NCI-H2107 (cell line): ENCODE data around the gene TRIM40.
"Not testable (repeated sequence)": the region's sequence is repeated elsewhere in the genome, so short reads cannot be mapped to it uniquely, and the experiment has no call there.

Experiments used
- DNase-seq: peaks from one replicate; lab custom pipeline; 2025; lab: John Stamatoyannopoulos, UW

TRIM40 gene

GRCh38 chr6:30163918-30164654, 28.1 kb downstream of the TRIM40 start:
- DNase-seq: no peak

- DNase-seq: no peak
These were observed 28.8 kb downstream of the TRIM40 start for GRCh38 chr6:30164714-30165113.

GRCh38 chr6:30165238-30165637, 29.3 kb downstream of the TRIM40 start:
- not testable (repeated sequence) for DNase-seq

- no peak for DNase-seq
These were observed 31.2 kb downstream of the TRIM40 start for GRCh38 chr6:30167101-30167500.

GRCh38 chr6:30168741-30169140, 32.8 kb downstream of the TRIM40 start:
- DNase-seq: no peak

GRCh38 chr6:30169658-30170614, 34.0 kb downstream of the TRIM40 start:
- no peak for DNase-seq

- DNase-seq: no peak
These were observed 35.9 kb downstream of the TRIM40 start for GRCh38 chr6:30171677-30172471.

- DNase-seq: no peak
These were observed 36.7 kb downstream of the TRIM40 start for GRCh38 chr6:30172681-30173080.

- no peak for DNase-seq
These were observed 39.8 kb downstream of the TRIM40 start for GRCh38 chr6:30175765-30176164.

- no peak for DNase-seq
These were observed 42.9 kb downstream of the TRIM40 start for GRCh38 chr6:30178837-30179236.

GRCh38 chr6:30180145-30180544, 44.2 kb downstream of the TRIM40 start:
- no peak for DNase-seq

GRCh38 chr6:30184417-30185031, 48.6 kb downstream of the TRIM40 start:
- no peak for DNase-seq

- no peak for DNase-seq
These were observed 50.0 kb downstream of the TRIM40 start for GRCh38 chr6:30185846-30186484.

- no peak for DNase-seq
These were observed 52.6 kb downstream of the TRIM40 start for GRCh38 chr6:30188541-30188940.

GRCh38 chr6:30192076-30192475, 56.1 kb downstream of the TRIM40 start:
- no peak for DNase-seq

GRCh38 chr6:30194797-30195690, 59.1 kb downstream of the TRIM40 start:
- no peak for DNase-seq

GRCh38 chr6:30195951-30196350, 60.0 kb downstream of the TRIM40 start:
- no peak for DNase-seq

GRCh38 chr6:30196376-30196775, 60.4 kb downstream of the TRIM40 start:
- no peak for DNase-seq
